Chondrocyte (in vitro differentiated cells): ENCODE results near the gene TH. TPM values are rescaled to one million over a fixed set of nuclear protein-coding genes. Genes with fewer than 3 reads are reported as not detected.

Experiments
- DNase-seq: peaks from one replicate; pipeline ENCODE4 v3.0.0; 2021; ENCODE audit warnings: mixed read lengths, low spot score
- H3K27ac Mint-ChIP-seq: one replicate; pipeline ENCODE4 v1.8.0; 2021; ENCODE audit warnings: mild to moderate bottlenecking, moderate library complexity, mixed read lengths; ENCODE audit not compliant: unreplicated experiment
- H3K27me3 Mint-ChIP-seq: 2 replicates; pipeline ENCODE4 v1.8.0; 2021; ENCODE audit warnings: low read depth, mixed read lengths
- H3K36me3 Mint-ChIP-seq: 2 replicates; pipeline ENCODE4 v1.8.0; 2021; ENCODE audit warnings: low read depth, mixed read lengths
- H3K4me1 Mint-ChIP-seq: 2 replicates; pipeline ENCODE4 v1.8.0; 2021; ENCODE audit warnings: low read depth, mild to moderate bottlenecking, mixed read lengths
- H3K4me3 Mint-ChIP-seq: one replicate; pipeline ENCODE4 v1.8.0; 2021; ENCODE audit warnings: mild to moderate bottlenecking, moderate library complexity, mixed read lengths; ENCODE audit not compliant: unreplicated experiment
- H3K9me3 Mint-ChIP-seq: 2 replicates; pipeline ENCODE4 v1.8.0; 2021; ENCODE audit warnings: low read depth, mixed read lengths
- CTCF ChIP-seq: fragments of 200-600 bp; sonication (generic); IDR thresholded peaks from 2 replicates; pipeline ENCODE4 v1.5.0; 2021; ENCODE audit warnings: antibody characterized with exemption, mild to moderate bottlenecking, moderate library complexity
- total RNA-seq: library from RNA; stranded (reverse); gene quantifications from 3 replicates; pipeline ENCODE4 v1.2.1, GENCODE V29; 2021

Gene TH
- total RNA-seq, 1 donor from 2014 or later = not detected

DNA sequence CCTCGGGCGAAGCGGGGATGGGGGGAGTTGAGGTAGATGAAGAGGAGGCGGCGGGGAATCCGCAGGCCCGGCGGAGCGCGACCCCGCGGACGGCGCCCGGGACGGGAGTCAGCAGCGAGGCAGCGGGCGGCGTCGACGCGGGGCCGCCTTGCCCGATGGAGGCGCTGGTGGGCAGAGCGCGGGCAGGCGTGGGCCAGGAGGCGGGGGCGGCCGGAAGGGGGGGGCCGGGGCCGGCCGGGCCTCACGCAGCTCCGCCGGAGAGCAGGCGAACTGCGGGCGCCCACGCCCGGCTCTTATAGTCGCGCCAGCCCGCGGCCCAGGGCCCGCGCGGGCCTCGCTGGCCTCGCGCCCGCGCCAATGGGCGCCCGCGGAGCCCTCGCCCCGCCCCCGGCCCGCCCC lies 32.5 kb downstream of the TH start, which contains the start of gene IGF2:
Gene IGF2 (minus strand): TSS at position 267 of the 399 bp plus-strand sequence. CDS start 3,866 bp downstream, outside the sequence.
- H3K4me1 Mint-ChIP-seq = peaks cover 21% of the 10 kb centered on the region
- H3K27ac Mint-ChIP-seq = no peak within 1 kb of the TSS
- no peaks in the 10 kb centered on the region for H3K9me3 Mint-ChIP-seq
- peak; percentile 33 for TF ChIP-seq CTCF
- peak within 1 kb of the TSS; percentile 67 for H3K4me3 Mint-ChIP-seq
- no peaks in the 10 kb centered on the region for H3K36me3 Mint-ChIP-seq
- peaks cover 45% of the 10 kb centered on the region for H3K27me3 Mint-ChIP-seq
- no peak for DNase-seq

DNA sequence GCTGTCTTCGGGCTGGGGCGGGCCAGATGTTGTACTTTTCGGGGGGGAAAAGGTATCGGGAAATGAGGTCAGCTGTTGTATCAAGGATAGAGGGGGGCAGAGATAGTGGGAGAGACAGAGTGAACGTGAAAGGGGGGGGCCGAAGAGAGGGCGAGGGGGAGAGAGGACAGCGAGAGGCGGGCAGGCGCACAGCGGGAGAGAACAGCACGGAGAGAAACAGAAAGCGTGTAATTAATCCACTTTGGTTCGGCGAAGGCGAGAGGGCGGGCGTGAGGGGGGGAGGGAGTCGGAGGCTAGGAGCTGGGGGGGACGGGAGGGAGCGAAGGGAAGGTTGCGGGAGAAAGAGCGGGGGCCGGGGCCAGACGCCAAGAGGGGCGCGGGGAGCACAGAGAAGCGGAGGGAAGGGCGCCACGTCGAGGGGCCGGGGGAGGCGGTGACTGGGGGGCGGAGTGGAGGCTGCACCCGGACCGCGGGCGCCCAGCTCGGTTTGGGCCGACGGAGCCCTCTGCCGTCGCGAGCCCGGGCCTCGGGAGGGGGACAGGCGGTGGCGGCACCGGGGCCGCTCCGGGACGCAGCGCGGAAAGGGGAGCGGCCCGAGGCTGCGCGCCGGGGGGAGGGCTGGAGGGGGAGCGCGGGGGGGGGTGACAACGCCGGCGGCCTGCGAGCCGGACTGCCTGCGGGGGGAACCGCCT lies 33.0 kb downstream of the TH start:
- H3K9me3 Mint-ChIP-seq = no peaks in the 10 kb centered on the region
- H3K27ac Mint-ChIP-seq = no peak overlapping the region
- peaks cover 19% of the 10 kb centered on the region for H3K4me1 Mint-ChIP-seq
- no peaks in the 10 kb centered on the region for H3K36me3 Mint-ChIP-seq
- TF ChIP-seq CTCF = no peak
- H3K27me3 Mint-ChIP-seq = peaks cover 47% of the 10 kb centered on the region
- no peak for DNase-seq
- peak overlapping the region; percentile 67 for H3K4me3 Mint-ChIP-seq

DNA sequence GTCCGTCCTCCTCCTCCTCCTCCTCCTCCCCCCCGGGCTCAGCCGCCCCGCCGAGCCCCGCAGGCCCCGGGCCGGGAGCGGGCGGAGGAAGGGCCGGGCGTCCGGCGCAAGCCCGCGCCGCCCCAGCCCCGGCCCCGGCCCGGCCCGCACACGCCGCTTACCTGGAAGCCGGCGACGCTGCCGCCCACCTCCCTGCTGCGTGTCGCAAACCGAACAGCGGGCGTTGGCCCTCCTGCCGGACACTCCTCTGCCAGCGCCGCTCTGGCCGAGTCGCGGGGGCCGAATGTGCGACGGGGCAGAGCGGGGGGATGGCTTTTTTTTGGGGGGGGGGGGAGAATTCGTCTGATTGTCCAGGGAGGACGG lies 33.6 kb downstream of the TH start:
- peaks cover 17% of the 10 kb centered on the region for H3K4me1 Mint-ChIP-seq
- no peak overlapping the region for H3K27ac Mint-ChIP-seq
- no peaks in the 10 kb centered on the region for H3K9me3 Mint-ChIP-seq
- H3K27me3 Mint-ChIP-seq = peaks cover 48% of the 10 kb centered on the region
- DNase-seq = no peak
- no peaks in the 10 kb centered on the region for H3K36me3 Mint-ChIP-seq
- TF ChIP-seq CTCF = no peak
- peak overlapping the region; percentile 67 for H3K4me3 Mint-ChIP-seq

DNA sequence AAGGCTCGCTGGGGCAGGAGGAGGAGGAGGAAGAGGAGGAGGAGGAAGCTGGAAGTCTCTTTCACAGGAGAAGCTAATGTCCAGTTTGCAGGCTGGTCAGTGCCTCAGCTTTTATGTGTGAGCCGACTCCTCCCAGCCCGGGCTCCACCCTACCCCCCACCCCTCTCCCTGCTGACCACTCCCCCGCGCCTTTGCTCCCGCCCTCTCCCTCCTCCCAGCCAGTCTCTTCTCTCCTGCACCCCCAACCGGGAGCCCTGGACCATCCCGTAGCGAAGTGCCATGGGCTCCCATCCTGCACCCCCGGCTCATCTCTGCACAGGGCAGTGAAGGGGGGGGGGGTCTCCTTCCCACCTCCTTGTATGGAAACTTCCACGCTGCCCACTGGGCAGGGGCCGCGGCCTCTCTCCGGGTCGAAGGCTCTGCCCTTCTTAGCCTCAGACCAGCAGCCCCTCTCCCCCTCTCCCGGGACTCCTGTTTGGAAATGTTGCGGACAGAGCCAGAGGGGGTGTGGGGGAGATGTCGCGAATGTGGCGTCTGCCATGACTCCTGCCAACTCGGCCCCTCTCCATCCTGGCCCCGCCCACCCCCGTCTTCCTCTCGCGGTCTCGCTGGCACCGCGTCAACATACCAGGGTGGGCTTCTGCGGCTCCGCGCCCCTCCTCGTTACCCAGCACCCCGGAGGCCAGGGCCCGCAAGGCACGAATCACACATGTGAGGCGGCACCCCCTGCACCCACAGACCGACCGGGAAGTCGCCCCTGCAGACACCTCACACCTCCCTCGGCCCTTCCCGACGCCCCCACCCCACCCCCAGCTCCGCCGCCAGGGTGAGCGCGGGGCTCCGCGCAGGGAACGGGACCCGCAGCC lies 34.2 kb downstream of the TH start:
- no peak overlapping the region for H3K27ac Mint-ChIP-seq
- no peaks in the 10 kb centered on the region for H3K36me3 Mint-ChIP-seq
- H3K4me3 Mint-ChIP-seq = peak overlapping the region; percentile 59
- peaks cover 13% of the 10 kb centered on the region for H3K4me1 Mint-ChIP-seq
- peaks cover 47% of the 10 kb centered on the region for H3K27me3 Mint-ChIP-seq
- H3K9me3 Mint-ChIP-seq = no peaks in the 10 kb centered on the region
- no peak for TF ChIP-seq CTCF
- no peak for DNase-seq

DNA sequence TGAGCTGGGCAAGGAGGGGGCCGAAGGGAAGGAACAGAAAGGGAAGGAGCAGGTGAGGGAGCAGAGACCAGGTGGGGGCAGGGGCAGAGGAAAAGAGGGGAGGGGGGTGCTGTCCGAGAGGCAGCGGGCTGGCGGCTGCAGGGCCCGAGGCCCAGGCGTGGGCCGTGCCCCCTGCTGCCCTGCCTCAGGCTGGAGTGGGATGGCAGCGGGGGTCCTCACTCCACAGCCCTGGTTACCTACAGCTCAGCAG lies 34.7 kb downstream of the TH start:
- peaks cover 45% of the 10 kb centered on the region for H3K27me3 Mint-ChIP-seq

More for the DNA sequence above, 34.7 kb downstream of the TH start:
- peak overlapping the region; percentile 59 for H3K4me3 Mint-ChIP-seq
- H3K27ac Mint-ChIP-seq = no peak overlapping the region
- no peak for DNase-seq
- no peaks in the 10 kb centered on the region for H3K9me3 Mint-ChIP-seq
- no peaks in the 10 kb centered on the region for H3K36me3 Mint-ChIP-seq
- H3K4me1 Mint-ChIP-seq = peaks cover 13% of the 10 kb centered on the region
- TF ChIP-seq CTCF = no peak
